ENCODE measurements around the gene MYRF.

GRCh38 chr11:61791737-61792309, 39.4 kb downstream of the MYRF start:
- TF ChIP-seq, protein P1, sequence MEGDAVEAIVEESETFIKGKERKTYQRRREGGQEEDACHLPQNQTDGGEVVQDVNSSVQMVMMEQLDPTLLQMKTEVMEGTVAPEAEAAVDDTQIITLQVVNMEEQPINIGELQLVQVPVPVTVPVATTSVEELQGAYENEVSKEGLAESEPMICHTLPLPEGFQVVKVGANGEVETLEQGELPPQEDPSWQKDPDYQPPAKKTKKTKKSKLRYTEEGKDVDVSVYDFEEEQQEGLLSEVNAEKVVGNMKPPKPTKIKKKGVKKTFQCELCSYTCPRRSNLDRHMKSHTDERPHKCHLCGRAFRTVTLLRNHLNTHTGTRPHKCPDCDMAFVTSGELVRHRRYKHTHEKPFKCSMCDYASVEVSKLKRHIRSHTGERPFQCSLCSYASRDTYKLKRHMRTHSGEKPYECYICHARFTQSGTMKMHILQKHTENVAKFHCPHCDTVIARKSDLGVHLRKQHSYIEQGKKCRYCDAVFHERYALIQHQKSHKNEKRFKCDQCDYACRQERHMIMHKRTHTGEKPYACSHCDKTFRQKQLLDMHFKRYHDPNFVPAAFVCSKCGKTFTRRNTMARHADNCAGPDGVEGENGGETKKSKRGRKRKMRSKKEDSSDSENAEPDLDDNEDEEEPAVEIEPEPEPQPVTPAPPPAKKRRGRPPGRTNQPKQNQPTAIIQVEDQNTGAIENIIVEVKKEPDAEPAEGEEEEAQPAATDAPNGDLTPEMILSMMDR (IDR thresholded peaks at IDR 0.05; ENCODE audit: low read depth, low read length, poor library complexity, severe bottlenecking), result peak; percentile 18
- no peak for TF ChIP-seq EZH2phosphoT487 (IDR thresholded peaks at IDR 0.05; ENCODE audit: borderline replicate concordance, low read length)
